Left lung (tissue), 10 donors: Measurements from ENCODE around the gene BMPR2. TPM values are rescaled to one million over a fixed set of nuclear protein-coding genes. Genes with fewer than 3 reads are reported as not detected.
"Not testable (repeated sequence)": the region's sequence is repeated elsewhere in the genome, so short reads cannot be mapped to it uniquely, and the experiment has no call there.

Experiments used
- ATAC-seq: fragments of 200-7000 bp; cut with Tn5 transposase; one replicate; pipeline ENCODE4 v1.9.1; 2020; ENCODE audit warnings: moderate library complexity
- DNase-seq, 4 donors: peaks; one replicate each; pipeline ENCODE4 v3.0.0-alpha.2; 2013 to 2020
- H3K27ac ChIP-seq, 2 donors: fragments of 200-600 bp; sonication (generic) in 1 of 2; one replicate each; pipeline versions ENCODE4 v1.5.0 to v1.8.0; 2020 to 2021
- H3K27me3 ChIP-seq, 2 donors: fragments of 200-600 bp; sonication (generic) in 1 of 2; one replicate each; pipeline versions ENCODE4 v1.5.0 to v1.8.0; 2020 to 2021
- H3K36me3 ChIP-seq, 2 donors: fragments of 200-600 bp; sonication (generic) in 1 of 2; one replicate each; pipeline versions ENCODE4 v1.5.0 to v1.8.0; 2020 to 2021
- H3K4me1 ChIP-seq, 2 donors: fragments of 200-600 bp; one replicate each; pipeline ENCODE4 v1.8.0; 2021
- H3K4me3 ChIP-seq, 2 donors: fragments of 200-600 bp; sonication (generic) in 1 of 2; one replicate each; pipeline versions ENCODE4 v1.5.0 to v1.8.0; 2020 to 2021; ENCODE audit warnings: mild to moderate bottlenecking in 1 of 2
- H3K9me3 ChIP-seq, 2 donors: fragments of 200-600 bp; sonication (generic) in 1 of 2; one replicate each; pipeline versions ENCODE4 v1.5.0 to v1.8.0; 2020 to 2021
- CTCF ChIP-seq, 2 donors: fragments of 200-600 bp; sonication (generic) in 1 of 2; IDR thresholded peaks; one replicate each; pipeline versions ENCODE4 v1.5.0 to v1.8.0; 2021; ENCODE audit warnings: antibody characterized with exemption in 2 of 2
- intact Hi-C, 2 donors: fragments of 100-400 bp; cut with DNase I; formaldehyde crosslinking; loops; one replicate each; pipeline versions ENCODE4 v1.11.2 to v1.14.2; 2022
- polyA plus RNA-seq, 6 donors: library from polyadenylated mRNA; unstranded; fragments of 120-200 nt; gene quantifications; one replicate each; pipeline ENCODE4 v1.2.1, GENCODE V29; 2013; ENCODE audit not compliant: insufficient read length in 6 of 6
- total RNA-seq, 2 donors: library from RNA; stranded (reverse); fragmentation: NEBNext Ultra II Directional; extraction: Animal tissue kit (Norgen Biotek cat#: 25700); gene quantifications; one replicate each; pipeline ENCODE4 v1.2.1, GENCODE V29; 2021
- donor health status: DM: no; HTN: yes; CAD: no.
- donor health status: DM: no; HTN: no; CAD: no.

Gene BMPR2
- total and polyA plus RNA-seq, 8 donors, result 68.3 to 99.7 (median 83.6) TPM

GRCh38 chr2:202378662-202379358, 2.7 kb downstream of the BMPR2 start:
- Histone ChIP-seq H3K4me3 (peak overlapping the region; percentile 70 to 84), H3K4me1 (peaks cover 10 to 58% of the 10 kb centered on the region in 2 donors), H3K9me3 (no peaks in the 10 kb centered on the region), H3K27me3 (peaks cover 0 to 9% of the 10 kb centered on the region in 2 donors), H3K27ac (peak overlapping the region; percentile 95 to 98), H3K36me3 (no peaks in the 10 kb centered on the region)
- ATAC-seq, result no peak
- DNase-seq, result no peak
- no peak for TF ChIP-seq CTCF (IDR thresholded peaks at IDR 0.05)
- intact Hi-C loops, result no loop called here

GRCh38 chr2:202382684-202383083, 6.6 kb downstream of the BMPR2 start:
- Histone ChIP-seq H3K9me3 (no peaks in the 10 kb centered on the region), H3K27me3 (no peaks in the 10 kb centered on the region), H3K36me3 (peaks cover 0 to 3% of the 10 kb centered on the region in 2 donors), H3K27ac (no peak overlapping the region), H3K4me1 (peaks cover 10 to 55% of the 10 kb centered on the region in 2 donors), H3K4me3 (no peak overlapping the region)
- ATAC-seq (no peak), DNase-seq (no peak)
- intact Hi-C loops, result loop anchor here in 1 of 2 donors (5.0 kb wide), 1 partner anchor 110 kb away; no protein-coding TSS in a partner anchor
- TF ChIP-seq CTCF (IDR thresholded peaks at IDR 0.05), result no peak

GRCh38 chr2:202386495-202386894, 10.4 kb downstream of the BMPR2 start:
- H3K36me3 ChIP-seq, H3K9me3 ChIP-seq, H3K27me3 ChIP-seq, H3K4me3 ChIP-seq, H3K27ac ChIP-seq, DNase-seq, ATAC-seq, intact Hi-C loops: not testable (repeated sequence)
- H3K4me1 ChIP-seq, result peaks cover 6 to 24% of the 10 kb centered on the region in 2 donors

GRCh38 chr2:202387608-202388342, 11.6 kb downstream of the BMPR2 start:
- no peak for ATAC-seq
- intact Hi-C loops, result no loop called here
- Histone ChIP-seq H3K4me3 (no peak overlapping the region), H3K36me3 (peaks cover 0 to 3% of the 10 kb centered on the region in 2 donors), H3K9me3 (no peaks in the 10 kb centered on the region), H3K4me1 (peaks cover 0 to 17% of the 10 kb centered on the region in 2 donors), H3K27me3 (no peaks in the 10 kb centered on the region), H3K27ac (no peak overlapping the region)
- no peak for DNase-seq
- no peak for TF ChIP-seq CTCF (IDR thresholded peaks at IDR 0.05)

- DNase-seq (no peak), ATAC-seq (no peak)
- peaks cover 0 to 10% of the 10 kb centered on the region in 2 donors for H3K4me1 ChIP-seq
- H3K4me3 ChIP-seq, result no peak overlapping the region
- H3K36me3 ChIP-seq, result no peaks in the 10 kb centered on the region
- no peak overlapping the region for H3K27ac ChIP-seq
- no peaks in the 10 kb centered on the region for H3K27me3 ChIP-seq
- H3K9me3 ChIP-seq, result no peaks in the 10 kb centered on the region
- no peak for TF ChIP-seq CTCF (IDR thresholded peaks at IDR 0.05)
- intact Hi-C loops, result no loop called here
Measured at GRCh38 chr2:202400941-202401340, 24.8 kb downstream of the BMPR2 start.
